Measurements from ENCODE around the gene ZSWIM5.

Gene ZSWIM5

DNA sequence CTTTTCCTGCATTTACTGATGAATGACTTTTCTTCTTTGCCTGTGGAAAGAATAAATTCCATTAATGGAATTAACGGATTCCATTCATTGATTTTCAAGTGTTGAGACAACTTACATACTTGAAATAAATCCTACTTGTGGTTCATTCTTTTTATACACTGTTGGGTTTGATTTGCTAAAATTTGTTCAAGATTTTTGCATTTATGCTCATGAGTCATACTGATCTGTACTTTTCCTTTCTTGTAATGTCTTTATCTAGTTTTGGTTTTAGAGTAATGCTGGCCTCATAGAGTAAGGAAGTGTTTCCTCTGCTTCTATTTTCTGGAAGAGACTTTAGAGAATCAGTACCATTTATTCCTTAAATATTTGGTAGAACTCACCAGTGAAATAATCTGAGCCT lies 180.0 kb downstream of the ZSWIM5 start:
- no peak for DNase-seq (ENCODE audit: low read depth, low spot score)

DNA sequence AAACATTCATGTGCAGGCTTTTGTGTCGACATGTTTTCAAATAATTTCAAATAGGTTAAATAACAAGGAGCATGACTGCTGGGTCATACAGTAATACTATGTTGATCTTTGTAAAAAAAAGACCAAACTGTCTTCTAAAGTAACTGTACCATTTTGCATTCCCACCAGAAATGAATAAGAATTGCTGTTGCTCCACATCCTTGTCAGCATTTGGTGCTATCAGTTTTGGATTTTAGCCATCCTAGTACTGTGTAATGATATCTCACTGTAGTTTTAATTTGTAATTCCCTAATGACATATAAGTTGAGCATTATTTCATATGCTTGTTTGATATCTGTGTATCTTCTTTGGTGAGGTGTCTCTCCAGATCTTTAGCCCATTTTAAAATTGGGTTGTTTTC lies 182.7 kb downstream of the ZSWIM5 start:
- no peak for DNase-seq (ENCODE audit: low read depth, low spot score)

GRCh38 chr1:45018599-45019230 lies 187.7 kb downstream of the ZSWIM5 start:
- peak; percentile 40 for DNase-seq (ENCODE audit: low read depth, low spot score)

- DNase-seq (ENCODE audit: low read depth, low spot score), result no peak
These were observed 189.6 kb downstream of the ZSWIM5 start for GRCh38 chr1:45016767-45017166.

DNA sequence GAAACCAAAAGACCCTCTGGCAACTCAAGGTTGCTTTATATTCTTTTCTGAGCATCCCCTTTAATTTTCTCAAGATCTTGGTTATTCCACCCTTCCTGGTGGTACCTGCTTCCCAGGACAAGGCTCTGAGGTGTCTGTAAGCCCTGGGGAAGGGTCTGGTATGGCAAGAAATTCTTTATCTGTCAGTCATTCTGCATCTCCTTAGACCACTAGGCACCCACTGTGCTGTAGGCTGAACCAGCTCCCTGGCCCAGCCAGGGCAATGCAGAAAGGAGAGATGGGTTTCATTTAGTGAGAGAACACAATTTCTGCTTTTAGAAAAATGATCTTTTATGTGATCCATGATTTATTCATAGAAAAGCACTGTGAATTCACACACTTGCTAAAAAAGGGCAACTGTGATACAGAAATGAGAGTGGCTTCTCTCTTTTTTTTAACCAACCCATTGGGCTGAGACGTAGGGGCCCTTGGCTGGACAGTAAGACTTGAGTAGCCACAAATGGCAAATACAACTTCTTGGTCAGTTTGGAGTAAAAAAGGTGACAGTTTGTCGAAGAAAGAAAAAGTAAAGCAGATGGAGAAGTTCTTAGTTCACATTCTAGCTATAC lies 190.2 kb downstream of the ZSWIM5 start:
- DNase-seq (ENCODE audit: low read depth, low spot score), result no peak

DNA sequence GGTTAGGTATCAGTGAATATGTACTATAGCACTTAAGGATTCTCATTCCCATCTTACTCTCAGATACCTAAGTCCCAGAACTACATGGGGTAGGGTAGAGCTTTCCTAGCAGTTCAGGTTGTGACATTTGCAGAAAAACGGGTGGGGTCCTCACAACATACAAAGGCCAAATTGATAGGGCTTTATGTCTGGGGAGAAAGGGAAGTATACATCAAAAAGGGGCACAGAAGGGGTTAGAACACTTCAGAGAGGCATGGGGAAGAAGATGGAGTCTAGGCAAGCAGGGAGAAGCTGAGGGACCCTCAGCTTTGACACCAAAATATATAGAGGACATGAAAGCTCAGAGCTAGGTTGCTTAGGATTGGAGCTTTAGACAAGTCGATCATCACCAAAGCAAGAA lies 190.7 kb downstream of the ZSWIM5 start:
- no peak for DNase-seq (ENCODE audit: low read depth, low spot score)

- DNase-seq (ENCODE audit: low read depth, low spot score), result peak; percentile 58
These were observed 191.9 kb downstream of the ZSWIM5 start for GRCh38 chr1:45014321-45015028.

DNA sequence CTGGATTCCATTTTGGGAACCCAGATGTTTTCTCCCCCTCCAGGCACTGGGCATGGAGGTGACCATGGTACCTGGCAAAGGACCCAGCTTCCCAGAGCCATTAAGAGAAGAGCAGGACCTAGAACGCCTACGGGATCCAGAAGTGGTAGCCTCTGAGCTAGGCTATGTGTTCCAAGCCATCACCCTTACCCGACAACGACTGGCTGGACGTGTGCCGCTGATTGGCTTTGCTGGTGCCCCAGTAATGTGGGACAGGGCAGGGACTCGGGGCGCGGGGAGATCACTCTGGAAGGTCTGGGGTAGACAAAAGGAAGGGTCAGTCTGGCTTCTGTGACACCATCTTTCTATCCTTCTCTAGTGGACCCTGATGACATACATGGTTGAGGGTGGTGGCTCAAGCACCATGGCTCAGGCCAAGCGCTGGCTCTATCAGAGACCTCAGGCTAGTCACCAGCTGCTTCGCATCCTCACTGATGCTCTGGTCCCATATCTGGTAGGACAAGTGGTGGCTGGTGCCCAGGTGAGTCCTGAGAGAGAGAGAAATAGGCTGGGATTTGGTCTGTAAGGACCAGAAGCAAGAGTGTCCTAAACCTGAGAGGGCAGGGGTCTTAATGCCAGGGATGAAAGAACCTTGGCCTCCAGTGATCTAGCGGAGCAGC lies 192.7 kb downstream of the ZSWIM5 start:
- no peak for DNase-seq (ENCODE audit: low read depth, low spot score)

DNA sequence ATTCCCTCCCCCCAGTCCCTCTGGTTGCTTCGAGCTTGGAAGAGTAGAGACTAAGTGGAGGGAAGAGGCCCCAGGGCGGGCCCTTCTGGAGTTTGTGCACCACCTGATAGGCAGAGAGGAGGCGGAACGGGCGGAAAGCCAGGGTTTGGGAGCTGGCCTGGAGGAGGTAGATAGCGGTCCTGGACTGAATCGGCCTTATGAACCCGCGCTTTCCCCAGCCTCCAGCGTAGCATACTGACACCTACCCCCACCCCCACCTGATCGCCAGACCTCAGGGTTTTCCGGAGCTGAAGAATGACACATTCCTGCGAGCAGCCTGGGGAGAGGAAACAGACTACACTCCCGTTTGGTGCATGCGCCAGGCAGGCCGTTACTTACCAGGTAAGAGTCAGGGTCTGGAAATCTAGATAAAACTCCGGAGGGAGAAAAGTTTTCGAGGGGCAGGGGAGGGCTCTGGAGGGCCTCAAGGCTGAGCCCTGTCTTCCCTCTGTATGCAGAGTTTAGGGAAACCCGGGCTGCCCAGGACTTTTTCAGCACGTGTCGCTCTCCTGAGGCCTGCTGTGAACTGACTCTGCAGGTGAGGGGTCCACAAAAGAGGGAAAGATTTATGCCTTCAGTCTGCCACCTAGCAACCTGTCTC lies 193.6 kb downstream of the ZSWIM5 start:
- DNase-seq (ENCODE audit: low read depth, low spot score), result no peak

DNA sequence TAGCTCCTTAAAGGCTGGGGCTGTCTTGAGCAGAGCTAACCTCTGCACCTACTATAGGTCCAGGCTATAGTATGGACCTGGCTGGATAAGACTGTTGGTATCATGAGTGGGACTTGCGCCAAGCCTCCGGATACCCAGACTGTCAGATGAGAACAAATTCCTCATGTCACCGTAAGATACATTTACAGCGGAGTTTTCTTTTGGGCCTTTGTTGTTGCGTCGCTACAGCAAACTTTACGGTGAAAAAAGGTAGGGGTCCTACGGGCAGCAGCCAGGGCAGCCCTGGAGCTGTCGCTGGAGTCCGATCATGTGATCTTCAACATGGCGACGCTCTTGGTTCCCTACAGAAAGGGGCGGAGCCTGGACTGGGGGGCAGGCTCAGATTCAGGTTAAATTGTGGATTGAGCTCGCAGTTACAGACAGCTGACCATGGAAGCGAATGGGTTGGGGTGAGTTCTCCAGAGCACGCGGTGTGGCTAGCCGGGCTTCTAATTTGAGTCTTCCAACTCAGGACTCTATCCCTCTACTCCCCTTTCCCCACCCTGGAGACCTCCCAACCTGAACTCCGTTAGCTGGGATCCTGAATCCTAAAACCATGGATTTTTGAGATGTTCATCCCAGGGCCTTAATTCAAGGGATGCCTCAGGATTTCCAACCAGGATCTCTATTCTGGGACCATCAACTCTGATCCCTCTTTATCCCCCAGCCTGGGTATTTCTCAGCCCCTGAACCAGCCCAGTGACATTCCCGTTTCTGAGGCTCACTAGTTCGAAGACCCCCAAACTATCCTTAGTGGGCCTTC lies 194.4 kb downstream of the ZSWIM5 start, which contains the start of gene UROD:
TSS of gene UROD (plus strand) at position 418 of the 802 bp plus-strand sequence. CDS start at position 430, 12 bp downstream.
- DNase-seq (ENCODE audit: low read depth, low spot score), result peak; percentile 78

- peak; percentile 18 for DNase-seq (ENCODE audit: low read depth, low spot score)
These were observed 195.3 kb downstream of the ZSWIM5 start, which contains the start of gene HECTD3 for GRCh38 chr1:45010855-45011811. Gene HECTD3 (minus strand): TSS chr1:45011324. CDS start chr1:45011257, 67 bp downstream.

DNA sequence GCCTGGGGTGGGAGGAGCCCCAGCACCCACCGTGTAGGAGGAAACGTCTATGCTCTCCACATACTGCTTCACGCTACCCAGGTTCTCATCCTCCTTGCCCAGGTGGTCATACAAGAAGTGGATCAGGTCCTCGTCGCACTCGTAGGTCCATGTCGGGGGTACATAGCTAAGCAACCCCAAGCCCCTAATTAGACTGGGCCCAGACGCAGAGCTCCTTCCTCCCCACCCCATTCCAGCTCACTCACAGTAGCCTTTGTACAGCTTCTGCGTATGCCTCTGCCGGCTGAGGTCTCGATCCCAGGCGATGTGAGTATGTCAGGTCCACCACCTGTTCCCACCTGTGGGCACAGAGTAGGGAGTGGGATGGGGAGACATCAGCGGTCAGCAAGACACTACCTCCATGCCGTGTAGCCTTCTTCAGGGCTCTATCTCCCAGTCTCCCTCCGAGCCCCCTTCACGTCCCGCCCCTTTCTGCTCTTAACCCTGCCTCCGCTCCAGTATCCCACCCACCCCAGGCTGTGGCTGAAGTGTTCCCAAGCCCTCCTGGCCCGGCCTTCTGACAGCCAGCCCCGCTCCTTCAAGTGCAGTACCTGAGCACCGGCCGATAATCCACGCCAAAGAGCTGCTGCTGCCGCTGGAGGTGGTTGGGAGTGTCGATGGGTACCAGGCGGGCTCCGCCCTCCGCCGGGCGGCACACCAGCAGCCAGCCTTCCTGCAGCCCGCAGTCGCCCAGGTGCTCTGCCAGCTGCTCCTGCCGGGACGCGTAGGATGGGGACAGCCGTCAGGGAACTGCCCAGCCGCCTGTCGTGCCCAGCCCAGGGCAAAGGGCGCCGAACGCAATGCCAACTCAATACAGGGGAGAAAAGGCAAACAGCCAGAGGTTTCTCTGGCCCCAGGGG lies 196.2 kb downstream of the ZSWIM5 start:
- DNase-seq (ENCODE audit: low read depth, low spot score), result no peak

DNA sequence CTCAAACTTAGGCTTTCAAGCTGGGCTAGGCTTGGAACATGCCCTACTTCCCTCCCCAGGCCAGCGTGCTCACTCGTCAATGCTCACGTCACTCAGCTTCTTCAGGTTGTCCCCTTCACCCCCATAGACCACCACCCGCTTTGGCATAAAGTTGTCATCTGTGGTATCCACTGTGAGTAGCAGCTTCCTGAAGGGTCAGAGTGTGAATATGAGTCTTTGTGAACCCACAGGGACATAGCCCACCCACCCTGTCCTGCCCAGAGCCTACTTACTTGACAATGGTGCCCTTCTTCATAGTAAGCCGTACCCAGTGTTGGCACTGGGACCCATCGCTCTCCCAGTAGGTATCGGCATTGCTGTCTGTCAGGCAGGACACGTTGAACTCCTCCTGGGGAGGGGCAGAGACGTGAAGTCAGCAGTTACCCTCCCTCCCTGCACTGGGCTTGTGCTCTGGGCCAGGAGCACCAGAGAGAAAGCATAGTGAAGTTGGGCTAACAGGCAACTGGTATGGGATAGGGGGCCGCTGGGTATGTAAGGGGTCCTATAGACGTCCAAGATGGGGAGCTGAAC lies 197.0 kb downstream of the ZSWIM5 start:
- no peak for DNase-seq (ENCODE audit: low read depth, low spot score)

DNA sequence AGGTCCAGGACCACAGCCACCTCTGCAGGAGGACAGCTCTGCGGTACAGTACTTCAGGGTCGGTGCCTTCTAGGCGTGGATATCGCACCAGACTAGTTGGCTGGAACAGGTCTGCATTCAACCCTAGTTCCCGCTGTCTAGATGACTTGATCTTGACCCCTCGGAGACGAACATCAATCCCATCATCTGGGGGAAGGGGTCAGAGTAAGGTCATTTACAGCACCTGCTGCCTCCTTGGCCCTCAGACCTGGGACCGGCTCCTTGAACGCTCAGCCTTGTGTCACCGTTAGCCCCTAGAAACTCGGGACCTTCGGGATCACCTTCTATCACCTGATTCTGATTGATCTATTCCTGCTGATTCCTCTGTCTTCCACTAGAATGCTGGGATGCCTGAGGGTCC lies 197.9 kb downstream of the ZSWIM5 start:
- DNase-seq (ENCODE audit: low read depth, low spot score), result no peak

GRCh38 chr1:45008076-45008475 lies 198.3 kb downstream of the ZSWIM5 start:
- DNase-seq (ENCODE audit: low read depth, low spot score), result no peak

DNA sequence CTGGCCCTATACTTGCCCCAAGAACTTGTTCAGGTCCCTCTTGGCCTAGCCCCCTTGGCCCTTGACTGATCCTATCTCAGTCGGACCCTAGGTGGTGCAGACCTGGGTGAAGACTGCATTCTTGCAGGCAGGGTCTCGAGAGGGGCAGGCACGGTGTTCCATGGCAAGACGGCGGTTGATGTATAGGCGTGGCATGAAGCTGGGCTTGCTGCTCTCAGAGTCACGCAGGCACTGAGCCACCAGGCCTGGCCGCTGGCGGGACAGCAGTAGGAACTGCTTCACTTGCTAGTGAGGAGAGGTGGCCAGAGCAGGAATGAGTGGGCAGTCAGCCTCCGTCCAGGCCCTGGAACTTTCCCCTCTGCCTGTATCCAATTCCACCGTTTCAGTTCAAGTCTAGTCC lies 199.1 kb downstream of the ZSWIM5 start:
- DNase-seq (ENCODE audit: low read depth, low spot score), result no peak

GRCh38 chr1:45005761-45006160 lies 200.6 kb downstream of the ZSWIM5 start:
- DNase-seq (ENCODE audit: low read depth, low spot score), result no peak

GRCh38 chr1:45004281-45004920 lies 202.0 kb downstream of the ZSWIM5 start:
- no peak for DNase-seq (ENCODE audit: low read depth, low spot score)
